Stimulated activated CD4-positive, alpha-beta T cell treated with anti-CD3 and anti-CD28 coated beads, Interleukin-4, amount 100 ng/mL, for 4 hours (primary cell): ENCODE measurements around the gene SERPINA9.

Experiments
- DNase-seq, 2 experiments: peaks; one replicate each; pipeline ENCODE4 v3.0.0-alpha.2; 2020

Gene SERPINA9

GRCh38 chr14:94461526-94462218, 14.3 kb downstream of the SERPINA9 start:
- no peak for DNase-seq

- DNase-seq = no peak
Observed at GRCh38 chr14:94460631-94461416, 15.2 kb downstream of the SERPINA9 start.

- DNase-seq = no peak
Observed at GRCh38 chr14:94458558-94459205, 17.3 kb downstream of the SERPINA9 start.

- no peak for DNase-seq
Observed at GRCh38 chr14:94458096-94458495, 17.9 kb downstream of the SERPINA9 start.

- no peak for DNase-seq
Observed at GRCh38 chr14:94455928-94456327, 20.1 kb downstream of the SERPINA9 start.

- no peak for DNase-seq
Observed at GRCh38 chr14:94451826-94452225, 24.2 kb downstream of the SERPINA9 start.

- no peak for DNase-seq
Observed at GRCh38 chr14:94451091-94451771, 24.8 kb downstream of the SERPINA9 start.

- DNase-seq = no peak
Observed at GRCh38 chr14:94450722-94451090, 25.3 kb downstream of the SERPINA9 start.

GRCh38 chr14:94449930-94450329, 26.1 kb downstream of the SERPINA9 start:
- no peak for DNase-seq

GRCh38 chr14:94448071-94448808, 27.8 kb downstream of the SERPINA9 start:
- no peak for DNase-seq

- no peak for DNase-seq
Observed at GRCh38 chr14:94447206-94447605, 28.8 kb downstream of the SERPINA9 start.

- DNase-seq = no peak
Observed at GRCh38 chr14:94446126-94446525, 29.9 kb downstream of the SERPINA9 start.

- no peak for DNase-seq
Observed at GRCh38 chr14:94445003-94445402, 31.0 kb downstream of the SERPINA9 start.

GRCh38 chr14:94441531-94442205, 34.3 kb downstream of the SERPINA9 start:
- DNase-seq = no peak

GRCh38 chr14:94441130-94441529, 34.9 kb downstream of the SERPINA9 start:
- no peak for DNase-seq

- DNase-seq = no peak
Observed at GRCh38 chr14:94439453-94440057, 36.4 kb downstream of the SERPINA9 start.

- DNase-seq = no peak
Observed at GRCh38 chr14:94428610-94429009, 47.4 kb downstream of the SERPINA9 start.

GRCh38 chr14:94427016-94427613, 48.9 kb downstream of the SERPINA9 start:
- DNase-seq = no peak

- no peak for DNase-seq
Observed at GRCh38 chr14:94426526-94426925, 49.5 kb downstream of the SERPINA9 start.

GRCh38 chr14:94424371-94424770, 51.6 kb downstream of the SERPINA9 start:
- DNase-seq = no peak

- DNase-seq = peak; percentile 15 to 39
Observed at GRCh38 chr14:94423453-94424056, 52.4 kb downstream of the SERPINA9 start.
